GM19455 (cell line): ENCODE results near the gene TREM1.
"Not testable (repeated sequence)": the region's sequence is repeated elsewhere in the genome, so short reads cannot be mapped to it uniquely, and the experiment has no call there.

Source experiments
- ATAC-seq: cut with Tn5 transposase; IDR thresholded peaks from one replicate; pipeline ENCODE4 v1.9.1; 2021; ENCODE audit not compliant: unreplicated experiment

The TREM1 gene

GRCh38 chr6:41262401-41262800, 24.1 kb downstream of the TREM1 start:
- no peak for ATAC-seq

GRCh38 chr6:41258196-41258493, 28.3 kb downstream of the TREM1 start:
- ATAC-seq: no peak

GRCh38 chr6:41257369-41258195, 28.9 kb downstream of the TREM1 start:
- no peak for ATAC-seq

DNA sequence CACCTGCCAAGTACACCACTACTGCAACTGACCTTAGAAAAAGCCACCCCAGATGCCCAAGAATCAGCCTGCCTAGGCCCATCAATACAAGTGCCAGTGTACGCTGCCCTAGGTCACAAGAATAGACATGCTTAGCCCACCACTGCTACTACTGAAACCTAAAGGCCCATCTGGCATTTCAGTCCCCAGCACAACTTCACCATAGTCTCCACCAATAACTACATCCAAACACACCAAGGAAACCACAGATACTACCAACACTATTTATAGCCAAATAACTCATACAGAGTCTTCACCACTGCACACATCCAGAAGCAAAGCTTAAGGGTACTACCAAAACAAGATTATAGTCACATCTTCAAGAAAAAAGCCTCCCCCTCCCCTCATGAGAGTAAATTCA, 30.1 kb downstream of the TREM1 start:
- ATAC-seq: peak; percentile 86

DNA sequence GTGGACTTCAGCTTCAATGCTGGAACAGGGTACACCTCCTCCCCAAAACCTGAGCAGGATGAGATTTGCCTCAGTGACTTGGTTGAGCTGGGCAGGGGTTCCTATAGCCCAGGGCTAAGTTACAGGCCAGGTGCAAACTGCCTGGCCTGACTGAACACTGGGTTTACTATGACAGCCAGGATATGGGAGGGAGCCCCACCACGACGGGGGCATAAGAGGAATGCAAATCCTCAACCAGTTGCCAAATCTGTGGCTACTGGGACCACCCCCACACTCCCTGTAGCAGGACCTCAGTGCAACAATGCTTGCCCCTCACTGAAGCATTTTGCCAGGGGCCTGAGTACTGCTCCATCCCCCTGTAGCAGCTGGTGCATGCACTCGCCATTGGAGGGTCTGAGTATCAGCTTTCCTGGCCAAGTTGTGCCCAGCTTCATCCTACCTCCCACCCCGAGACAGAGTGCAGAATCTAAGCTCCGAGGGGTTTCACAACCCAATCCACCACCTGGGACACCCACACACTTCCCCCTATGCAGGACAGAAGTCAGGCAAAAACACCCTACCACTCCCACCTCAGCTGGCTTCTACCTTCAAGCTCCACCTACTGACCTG, 30.7 kb downstream of the TREM1 start:
- ATAC-seq: peak; percentile 13

DNA sequence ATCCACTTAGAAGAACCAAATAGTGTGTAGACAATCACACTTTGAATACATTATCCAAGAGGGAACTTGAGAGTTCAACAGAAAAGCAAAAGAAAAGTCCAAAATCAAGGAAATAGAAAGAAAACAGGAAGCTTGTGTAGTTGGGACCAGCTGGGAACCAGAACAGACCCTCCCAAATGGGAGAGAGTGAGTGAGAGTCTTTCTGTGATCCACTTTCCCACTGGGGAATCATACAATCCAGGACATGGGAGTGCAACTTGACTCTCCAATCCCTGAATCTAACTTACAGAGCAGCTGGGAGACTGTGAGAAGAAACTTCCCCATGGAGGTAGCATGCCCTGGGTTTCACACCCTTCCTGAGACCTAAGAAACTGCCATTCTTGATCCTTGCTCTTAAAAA, 31.4 kb downstream of the TREM1 start:
- ATAC-seq: no peak

GRCh38 chr6:41252401-41253169, 33.9 kb downstream of the TREM1 start:
- no peak for ATAC-seq

DNA sequence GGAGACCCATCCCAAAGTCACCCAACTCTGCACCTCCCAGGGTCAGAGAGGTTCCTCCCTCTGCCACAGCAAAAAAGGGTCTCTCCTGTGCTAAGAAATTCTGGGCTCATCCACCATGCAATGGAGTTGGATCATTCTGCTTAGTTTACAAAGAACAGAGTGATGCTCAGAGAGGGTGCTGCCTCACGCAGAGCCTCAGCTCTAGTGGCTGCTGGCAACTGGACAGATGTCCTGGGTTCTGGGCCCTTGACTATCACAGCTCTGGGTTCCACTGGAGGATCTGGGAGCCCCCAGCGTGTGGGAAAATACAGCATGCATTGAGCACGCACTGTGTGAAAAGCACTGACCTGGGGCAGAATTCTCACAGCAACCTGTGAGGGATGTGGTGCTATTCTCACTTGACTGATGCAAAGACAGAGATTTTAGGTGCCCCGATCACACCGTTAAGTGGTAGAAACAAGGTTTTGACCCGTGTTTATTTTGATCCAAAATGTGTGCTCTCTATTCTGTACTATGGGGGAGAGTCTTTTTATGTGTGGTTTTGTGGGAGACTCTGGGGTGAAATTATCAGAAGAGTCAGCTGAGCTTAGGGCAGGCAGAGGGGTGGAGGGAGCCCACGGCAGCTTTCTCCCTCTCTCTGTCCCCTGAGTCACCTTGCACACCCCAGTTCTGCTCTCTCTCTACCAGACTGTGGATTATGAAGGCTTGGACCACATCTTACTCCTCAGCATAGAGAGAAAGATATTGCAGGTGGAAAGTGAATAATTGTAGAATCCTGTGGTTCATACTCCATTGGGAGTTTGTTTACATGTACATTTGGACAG, 38.4 kb downstream of the TREM1 start:
- no peak for ATAC-seq

DNA sequence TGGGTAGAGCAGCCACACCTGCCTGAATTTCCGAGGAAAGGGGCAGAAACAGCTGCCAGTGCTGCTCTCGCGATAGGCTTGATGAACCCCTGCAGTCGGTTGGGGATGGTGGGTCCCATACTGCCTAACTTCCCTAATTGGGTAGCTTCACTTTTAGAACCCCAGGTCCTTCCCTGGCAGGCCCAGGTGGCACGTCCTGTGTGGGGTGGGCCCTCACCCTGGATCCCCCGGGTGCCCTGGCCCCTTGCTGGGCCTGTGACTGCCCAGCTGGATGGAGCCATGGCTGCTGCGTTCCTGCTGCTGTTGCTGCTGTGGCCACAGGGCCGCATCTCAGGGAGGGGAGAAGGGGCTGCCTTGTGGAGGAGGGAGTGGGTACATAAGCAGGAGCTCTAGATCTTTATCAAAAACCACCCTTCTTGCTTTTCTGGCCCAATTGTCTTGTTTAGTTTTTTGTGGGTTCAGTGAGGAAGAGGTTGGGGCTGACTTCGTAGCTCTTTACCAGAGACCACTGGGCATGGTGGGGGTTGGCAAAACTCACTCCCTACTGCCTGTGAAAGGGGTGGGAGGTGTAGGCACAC, 39.1 kb downstream of the TREM1 start:
- ATAC-seq: no peak

DNA sequence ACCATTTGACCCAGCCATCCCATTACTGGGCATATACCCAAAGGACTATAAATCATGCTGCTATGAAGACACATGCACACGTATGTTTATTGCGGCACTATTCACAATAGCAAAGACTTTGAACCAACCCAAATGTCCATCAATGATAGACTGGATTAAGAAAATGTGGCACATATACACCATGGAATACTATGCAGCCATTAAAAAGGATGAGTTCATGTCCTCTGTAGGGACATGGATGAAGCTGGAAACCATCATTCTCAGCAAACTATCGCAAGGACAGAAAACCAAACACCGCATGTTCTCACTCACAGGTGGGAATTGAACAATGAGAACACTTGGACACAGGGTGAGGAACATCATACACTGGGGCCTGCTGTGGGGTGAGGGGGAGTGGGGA, 40.0 kb downstream of the TREM1 start:
- not testable (repeated sequence) for ATAC-seq

- ATAC-seq: no peak
Measured at GRCh38 chr6:41239467-41240159, 46.9 kb downstream of the TREM1 start.

- ATAC-seq: no peak
Measured at GRCh38 chr6:41237128-41237527, 49.4 kb downstream of the TREM1 start.

- ATAC-seq: no peak
Measured at GRCh38 chr6:41236276-41236675, 50.2 kb downstream of the TREM1 start.

- ATAC-seq: no peak
Measured at GRCh38 chr6:41232667-41233066, 53.8 kb downstream of the TREM1 start.

DNA sequence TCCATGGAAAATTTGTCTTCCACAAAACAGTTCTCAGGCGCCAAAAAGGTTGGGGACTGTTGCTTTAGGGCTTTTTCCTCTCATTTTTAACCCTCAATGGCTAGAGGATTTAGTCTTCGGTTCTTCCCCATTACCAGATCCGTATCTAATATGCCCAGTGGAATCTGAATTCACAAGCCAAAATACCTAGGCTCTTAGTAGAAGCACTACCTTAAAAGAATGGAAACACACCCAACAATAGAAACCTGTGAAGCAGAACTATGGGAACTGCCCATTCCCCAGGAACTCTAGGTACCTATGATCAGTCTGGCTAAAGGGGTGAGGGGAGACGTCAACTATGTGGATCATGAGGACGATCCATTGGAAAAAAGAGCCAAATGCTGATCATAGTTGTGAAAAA, 55.2 kb downstream of the TREM1 start:
- no peak for ATAC-seq

- no peak for ATAC-seq
Measured at GRCh38 chr6:41229721-41230120, 56.8 kb downstream of the TREM1 start.

GRCh38 chr6:41228616-41229015, 57.9 kb downstream of the TREM1 start:
- ATAC-seq: no peak

GRCh38 chr6:41228096-41228495, 58.4 kb downstream of the TREM1 start, which contains the start of gene TREML4:
TSS of gene TREML4 (plus strand) at chr6:41228349. CDS start at chr6:41228428, 79 bp downstream.
- no peak for ATAC-seq

- ATAC-seq: no peak
Measured at GRCh38 chr6:41226752-41227151, 59.7 kb downstream of the TREM1 start.

DNA sequence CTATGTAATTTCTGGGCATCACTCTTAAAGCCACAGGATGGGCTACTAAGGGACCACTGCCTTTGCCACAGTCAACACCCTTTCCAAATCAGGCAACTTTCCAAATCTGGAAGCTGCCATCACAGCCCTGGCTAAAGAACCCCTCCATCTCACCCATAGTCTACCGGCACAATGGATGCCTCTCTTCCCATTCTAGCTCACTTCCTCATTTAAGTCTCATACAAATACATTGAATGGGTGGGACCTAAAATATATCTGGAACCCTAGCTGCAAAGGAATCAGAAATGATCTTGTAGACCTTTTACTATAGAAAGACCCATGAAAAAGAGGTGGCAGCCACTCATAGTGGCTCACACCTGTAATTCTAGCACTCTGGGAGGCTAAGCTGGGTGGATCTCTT, 61.7 kb downstream of the TREM1 start:
- no peak for ATAC-seq
